Measurements from ENCODE around the gene CCDC149.
"Not testable (repeated sequence)": the region's sequence is repeated elsewhere in the genome, so short reads cannot be mapped to it uniquely, and the experiment has no call there.

The CCDC149 gene

DNA sequence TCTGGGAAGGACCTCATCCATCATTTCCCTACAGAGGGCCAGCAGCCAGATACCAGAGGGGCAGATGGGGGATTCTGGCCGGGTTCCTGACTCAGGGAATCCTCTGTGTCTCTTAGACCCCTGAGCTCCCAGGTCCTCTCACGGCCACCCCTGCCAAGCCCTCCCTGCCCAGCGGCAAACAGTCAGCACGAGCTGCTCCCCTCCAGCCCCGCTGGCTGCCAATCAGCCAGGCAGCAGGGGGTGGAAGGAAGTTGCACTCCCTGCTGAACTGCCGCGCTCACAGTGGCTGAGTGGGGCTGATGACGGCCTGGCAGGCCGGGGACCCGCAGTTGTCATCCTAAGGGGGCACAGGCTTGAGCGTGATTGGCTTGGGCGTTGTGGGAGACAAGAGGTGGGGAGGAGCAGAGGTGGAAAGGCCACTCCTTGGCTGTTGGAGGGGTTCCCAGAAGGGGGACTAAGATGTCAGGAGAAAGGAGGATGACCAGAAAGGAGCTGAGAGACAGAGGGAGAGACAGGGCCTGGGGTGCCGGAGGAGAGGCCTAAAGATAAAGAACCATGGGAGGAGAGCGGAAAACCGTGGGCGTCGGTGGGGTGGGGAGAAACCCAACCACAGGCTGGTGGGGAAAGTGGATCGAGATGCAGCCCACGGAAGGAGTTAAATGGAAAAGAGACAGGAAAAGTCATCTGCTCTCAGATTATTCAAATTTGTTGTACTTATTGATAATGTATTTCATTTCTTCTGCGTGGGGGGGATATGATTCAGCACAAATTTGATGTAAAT, 4.4 kb upstream of the CCDC149 start:
- no peak for DNase-seq (ENCODE audit: low read depth in 3 of 3)

DNA sequence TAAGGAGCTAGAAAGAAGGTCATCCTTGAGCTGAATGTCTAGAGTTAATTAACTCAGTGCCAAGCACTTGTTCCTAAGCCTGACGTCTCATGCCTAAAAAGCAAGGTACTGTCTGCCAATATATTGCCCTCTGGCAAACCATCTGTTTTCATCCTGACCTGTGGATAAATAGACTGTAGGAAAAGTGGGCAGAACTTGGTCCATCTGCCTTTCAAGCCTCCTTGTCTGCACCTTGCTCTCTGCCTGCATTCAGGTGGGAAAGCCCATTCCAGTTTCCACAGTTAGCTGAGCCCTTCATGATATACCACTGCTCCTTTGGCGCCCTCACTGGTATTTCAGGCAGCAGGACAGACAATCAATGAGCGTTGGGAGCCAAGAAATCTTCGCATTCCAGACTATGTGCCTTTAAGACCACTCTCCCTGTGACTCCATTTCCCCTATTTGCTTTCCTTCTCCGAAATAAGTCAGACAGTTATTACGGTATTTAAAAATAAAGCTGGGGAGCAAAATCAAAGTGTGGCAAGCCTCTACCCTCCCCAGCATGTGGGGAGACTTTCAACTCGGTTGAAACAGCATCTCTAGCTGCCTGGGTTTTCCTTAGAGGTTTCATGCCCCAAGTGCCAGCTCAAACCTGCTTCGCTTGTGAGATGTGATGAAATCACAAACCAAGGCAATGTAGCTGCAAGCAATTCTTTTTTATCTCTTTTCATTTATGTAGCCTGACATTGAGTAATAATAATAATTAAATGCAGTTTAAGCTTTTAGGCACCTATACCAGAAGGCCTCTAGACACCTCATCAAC, 2.5 kb upstream of the CCDC149 start:
- DNase-seq (ENCODE audit: low read depth in 3 of 3): no peak

DNA sequence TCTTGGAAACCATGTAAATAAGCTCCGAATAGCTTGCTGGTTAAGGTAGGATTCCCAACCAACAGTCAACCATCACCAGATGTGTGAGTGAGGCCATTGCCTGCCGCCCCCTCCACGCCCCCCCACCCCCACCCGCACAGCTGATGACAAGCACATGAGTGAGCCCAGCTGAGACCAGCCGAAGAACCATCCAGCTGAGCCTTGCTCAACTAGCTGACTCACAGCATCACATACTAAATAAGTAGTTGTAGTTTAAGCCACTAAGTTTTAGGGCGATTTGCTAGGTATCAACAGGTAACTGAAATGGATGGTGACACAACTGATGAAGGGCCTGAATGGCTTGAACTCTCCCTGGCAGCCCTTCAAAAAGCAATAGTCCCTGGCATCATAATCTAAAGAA, 1.6 kb upstream of the CCDC149 start:
- no peak for DNase-seq (ENCODE audit: low read depth in 3 of 3)

DNA sequence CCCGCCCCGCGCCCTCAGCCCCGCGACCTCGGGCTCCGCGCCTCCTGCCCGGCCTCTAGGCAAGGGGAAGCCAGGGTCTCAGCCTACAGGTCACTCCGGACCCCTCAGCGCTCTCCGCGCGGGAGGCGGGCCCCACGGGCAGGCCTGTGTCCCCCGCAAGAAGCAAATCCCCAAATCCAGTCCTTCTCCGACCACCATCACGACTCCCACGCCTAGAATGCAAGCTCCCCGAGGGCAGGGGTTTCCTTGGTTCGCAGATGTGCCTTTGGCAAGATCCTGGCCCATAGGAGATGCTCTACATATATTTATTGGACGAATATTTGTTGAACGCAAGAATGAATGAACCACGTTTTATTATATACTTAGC, 260 bp upstream of the CCDC149 start:
- DNase-seq (ENCODE audit: low read depth in 3 of 3): no peak

DNA sequence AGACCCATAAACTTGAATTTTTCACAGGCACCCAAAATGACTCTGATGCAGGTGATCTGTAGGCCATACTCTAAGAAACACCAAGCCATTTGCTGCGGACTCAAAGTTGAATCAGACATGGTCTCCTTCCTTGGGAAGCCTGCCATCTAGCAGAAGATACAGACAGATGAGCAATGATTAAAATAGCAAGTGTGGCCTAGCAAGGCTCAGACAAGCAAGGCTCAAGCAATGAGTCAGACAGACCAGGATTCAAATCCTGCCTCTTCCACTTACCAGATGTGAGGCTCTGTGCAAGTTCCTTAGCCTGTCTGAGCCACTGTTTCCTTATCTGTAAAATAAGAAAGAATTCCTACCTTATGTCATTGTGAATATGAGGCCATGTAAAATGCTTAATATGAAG, 2.3 kb downstream of the CCDC149 start:
- no peak for DNase-seq (ENCODE audit: low read depth in 3 of 3)

DNA sequence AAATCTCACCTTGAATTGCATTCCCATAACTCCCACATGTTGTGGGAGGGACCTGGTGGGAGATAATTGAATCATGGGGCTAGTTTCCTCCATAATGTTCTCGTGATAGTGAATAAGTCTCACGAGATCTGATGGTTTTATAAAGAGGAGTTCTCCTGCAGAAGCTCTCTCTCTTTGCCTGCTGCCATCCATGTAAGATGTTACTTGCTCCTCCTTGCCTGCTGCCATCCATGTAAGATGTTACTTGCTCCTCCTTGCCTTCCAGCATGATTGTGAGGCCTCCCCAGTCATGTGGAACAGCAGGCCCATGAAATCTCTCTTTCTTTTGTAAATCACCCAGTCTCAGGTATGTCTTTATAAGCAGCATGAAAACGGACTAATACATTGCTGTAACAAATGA, 3.2 kb downstream of the CCDC149 start:
- not testable (repeated sequence) for DNase-seq (ENCODE audit: low read depth in 3 of 3)

DNA sequence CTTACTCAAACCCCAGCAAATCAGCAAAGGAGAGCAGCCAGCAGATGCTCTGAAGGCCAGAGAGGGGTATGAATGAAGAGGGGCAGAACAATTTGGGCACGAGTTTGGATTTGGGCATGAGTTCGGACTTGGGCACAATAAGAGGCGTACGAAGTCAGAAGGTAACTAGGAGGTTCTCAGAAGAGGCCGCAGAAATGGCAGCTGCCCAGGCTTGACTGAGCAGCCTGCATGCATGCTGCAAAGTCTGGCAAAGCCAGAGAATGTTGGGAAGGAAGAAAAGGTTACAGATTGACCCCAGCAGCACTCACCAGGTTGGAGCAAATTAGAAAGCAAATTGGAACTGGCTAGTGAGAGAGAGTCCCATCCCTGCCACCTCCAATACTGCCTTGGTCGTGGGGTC, 15.2 kb downstream of the CCDC149 start:
- no peak for DNase-seq (ENCODE audit: low read depth in 3 of 3)

DNA sequence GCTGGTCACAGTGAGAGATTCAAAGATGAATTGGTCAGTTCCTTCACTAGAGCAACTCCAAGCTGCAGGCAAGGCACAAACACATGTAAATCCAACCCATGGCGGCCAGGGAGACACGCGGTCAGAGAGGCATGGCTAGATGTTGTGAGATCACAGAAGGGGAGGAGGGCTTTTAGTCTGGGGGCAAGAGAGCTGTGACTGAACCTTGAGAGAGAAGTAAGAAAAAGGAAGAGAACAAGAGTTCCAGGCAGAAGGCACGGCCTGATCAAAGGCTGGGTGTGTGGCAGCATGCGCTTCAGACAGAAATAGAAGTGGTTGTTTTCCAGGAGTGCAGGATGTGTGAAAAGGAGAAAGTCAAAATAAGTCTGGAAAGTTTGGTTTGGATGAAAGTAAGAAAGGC, 15.9 kb downstream of the CCDC149 start:
- DNase-seq (ENCODE audit: low read depth in 3 of 3): no peak

DNA sequence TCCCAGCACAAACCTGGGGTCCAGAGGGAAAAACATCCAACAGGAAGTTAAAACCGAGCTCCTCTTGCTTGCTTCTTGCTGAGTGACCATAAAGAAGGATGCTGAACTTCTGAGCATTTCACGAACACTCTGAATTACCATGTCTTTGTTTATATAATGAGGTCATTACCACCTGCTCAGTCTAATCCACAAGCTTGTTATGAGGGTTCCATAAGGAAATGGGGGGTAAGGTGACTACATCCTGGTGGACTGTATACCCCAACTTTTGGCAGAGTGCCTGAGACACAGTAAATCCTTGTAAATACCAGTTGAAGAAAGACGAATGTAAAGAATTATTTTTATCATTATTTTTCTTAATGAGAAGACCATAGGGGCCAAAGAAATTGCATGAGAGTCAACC, 16.8 kb downstream of the CCDC149 start:
- no peak for DNase-seq (ENCODE audit: low read depth in 3 of 3)

DNA sequence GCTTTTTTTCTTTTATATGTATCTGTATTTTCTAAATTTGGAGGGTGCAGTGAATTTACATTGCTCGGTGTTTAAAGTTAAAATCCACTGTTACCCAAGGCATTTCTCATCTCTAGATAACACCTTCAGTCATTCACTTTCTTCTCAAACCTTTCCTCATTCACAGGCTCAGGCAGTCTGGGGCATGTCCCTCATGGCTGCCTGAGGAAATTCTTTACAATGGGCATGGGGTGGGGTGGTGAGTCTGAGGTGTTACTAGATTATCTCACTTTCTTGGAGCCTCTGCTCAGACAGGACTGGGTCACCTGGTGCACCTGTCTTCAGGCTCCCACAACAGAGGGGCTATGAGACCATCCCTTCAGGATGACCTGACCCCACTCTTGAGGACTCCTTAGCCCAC, 17.4 kb downstream of the CCDC149 start:
- DNase-seq (ENCODE audit: low read depth in 3 of 3): no peak

DNA sequence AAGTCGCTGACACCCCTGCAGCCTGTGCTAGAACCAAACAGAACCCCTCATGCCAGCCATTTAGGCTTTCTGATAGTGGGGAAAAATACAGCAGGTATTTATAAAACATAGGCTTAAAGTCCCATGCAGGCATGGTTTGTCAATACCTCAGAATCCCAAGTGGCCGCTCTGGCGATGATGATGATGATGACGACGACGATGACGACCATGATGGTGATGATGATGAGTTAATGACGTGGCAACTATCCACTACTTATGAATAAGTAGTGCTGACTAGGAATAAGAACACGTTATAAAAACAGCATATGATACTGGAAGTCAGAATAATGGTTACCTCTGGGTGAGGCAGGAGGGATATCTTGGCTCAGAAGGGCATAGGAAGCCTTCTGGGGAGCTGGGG, 18.0 kb downstream of the CCDC149 start:
- no peak for DNase-seq (ENCODE audit: low read depth in 3 of 3)

DNA sequence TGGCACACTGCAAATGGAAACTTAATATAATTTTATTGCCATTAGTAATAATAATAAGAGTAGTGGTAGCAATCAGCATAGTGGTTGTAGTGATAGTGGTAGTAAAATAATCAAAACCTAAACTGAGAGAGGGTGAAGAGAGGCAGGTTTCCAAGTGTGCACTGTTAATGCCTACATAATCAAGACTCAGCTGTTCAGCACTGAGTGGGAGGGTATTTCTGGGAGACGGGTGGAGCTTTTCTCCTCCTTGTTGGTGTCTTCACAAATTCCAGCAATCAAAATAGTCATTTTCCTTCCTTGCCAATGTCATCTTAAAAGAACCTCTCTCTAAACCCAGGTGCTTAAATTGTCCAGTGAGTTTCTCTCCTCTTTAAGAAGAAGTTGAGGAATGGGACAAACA, 18.6 kb downstream of the CCDC149 start:
- no peak for DNase-seq (ENCODE audit: low read depth in 3 of 3)

DNA sequence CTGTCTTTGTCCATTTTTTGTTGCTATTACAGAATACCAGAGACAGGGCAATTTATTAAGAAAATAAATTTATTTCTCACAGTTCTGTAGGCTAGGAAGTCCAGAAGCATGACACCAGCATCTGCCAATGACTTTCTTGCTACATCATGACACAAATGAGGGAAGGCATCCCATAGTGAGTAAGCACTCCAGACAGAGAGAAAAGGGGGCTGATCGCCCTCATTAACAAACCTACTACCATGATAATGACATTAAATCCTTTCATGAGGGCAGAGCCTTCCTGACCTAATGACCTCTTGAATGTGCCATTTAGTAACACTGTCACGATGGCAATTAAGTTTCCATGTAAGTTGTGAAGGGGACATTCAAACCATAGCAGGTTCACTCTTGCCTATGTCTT, 20.1 kb downstream of the CCDC149 start:
- DNase-seq (ENCODE audit: low read depth in 3 of 3): no peak

DNA sequence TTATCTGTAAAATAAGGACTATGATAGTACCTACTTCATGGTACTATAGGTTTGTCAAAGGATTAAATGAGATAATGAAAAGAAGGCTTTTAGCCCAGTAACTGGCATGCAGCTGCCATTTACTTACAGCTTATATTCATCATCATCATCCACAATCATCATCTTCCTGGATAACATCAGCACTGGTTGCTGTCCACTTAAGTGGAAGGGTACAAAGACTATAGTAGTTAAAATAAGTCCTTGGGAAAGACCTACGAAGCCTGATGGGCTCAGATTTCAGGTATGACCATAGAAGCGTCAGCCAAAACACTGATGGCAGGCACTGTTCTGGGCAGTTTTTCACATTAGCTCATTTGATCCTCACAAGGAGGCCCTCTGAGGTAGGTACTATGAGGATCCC, 20.6 kb downstream of the CCDC149 start:
- no peak for DNase-seq (ENCODE audit: low read depth in 3 of 3)

DNA sequence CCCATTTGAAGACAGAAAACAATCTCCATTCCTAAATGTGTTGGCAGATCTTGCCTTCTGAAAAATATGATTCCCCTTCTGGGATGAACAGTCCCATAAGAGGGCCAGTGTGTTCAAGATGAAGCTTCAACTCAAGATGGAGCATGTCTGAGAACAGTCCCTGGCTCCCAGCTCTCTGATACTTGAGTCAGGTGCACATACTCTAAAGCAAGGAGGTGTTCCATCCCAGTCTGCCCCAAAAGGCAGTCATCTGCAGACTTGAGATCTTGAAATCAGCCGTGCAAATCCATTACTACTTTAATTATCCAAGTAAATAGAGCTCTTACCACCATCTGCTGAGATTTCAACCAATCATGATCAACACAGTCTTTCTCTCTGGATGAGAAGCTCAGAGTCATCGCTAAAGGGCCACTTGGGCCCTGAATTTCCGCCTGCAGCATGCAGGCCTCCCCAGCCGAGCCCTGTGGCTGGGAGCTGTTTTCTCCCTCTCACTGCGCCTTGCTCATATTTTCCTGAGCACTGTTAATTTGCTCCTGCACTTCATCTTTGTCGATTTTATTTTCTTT, 22.2 kb downstream of the CCDC149 start:
- DNase-seq (ENCODE audit: low read depth in 3 of 3): no peak

DNA sequence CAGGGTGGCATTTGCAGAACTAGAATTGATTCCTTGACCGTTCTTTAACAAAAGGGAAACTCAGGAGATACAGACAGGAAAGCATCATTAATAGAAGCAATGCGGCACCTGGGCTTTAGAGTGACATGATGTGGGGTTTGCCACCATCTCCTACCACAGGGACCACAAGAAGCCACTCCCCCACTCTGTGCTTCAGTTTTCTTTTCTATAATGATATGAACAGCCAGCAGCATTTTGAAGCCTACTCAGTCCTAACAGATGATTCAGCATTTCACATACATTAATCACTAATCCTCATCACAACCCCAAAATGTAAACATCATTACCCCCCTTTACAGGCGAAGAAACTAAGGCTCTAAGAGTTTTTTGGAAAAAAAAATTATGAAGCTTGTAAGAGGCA, 22.9 kb downstream of the CCDC149 start:
- no peak for DNase-seq (ENCODE audit: low read depth in 3 of 3)

DNA sequence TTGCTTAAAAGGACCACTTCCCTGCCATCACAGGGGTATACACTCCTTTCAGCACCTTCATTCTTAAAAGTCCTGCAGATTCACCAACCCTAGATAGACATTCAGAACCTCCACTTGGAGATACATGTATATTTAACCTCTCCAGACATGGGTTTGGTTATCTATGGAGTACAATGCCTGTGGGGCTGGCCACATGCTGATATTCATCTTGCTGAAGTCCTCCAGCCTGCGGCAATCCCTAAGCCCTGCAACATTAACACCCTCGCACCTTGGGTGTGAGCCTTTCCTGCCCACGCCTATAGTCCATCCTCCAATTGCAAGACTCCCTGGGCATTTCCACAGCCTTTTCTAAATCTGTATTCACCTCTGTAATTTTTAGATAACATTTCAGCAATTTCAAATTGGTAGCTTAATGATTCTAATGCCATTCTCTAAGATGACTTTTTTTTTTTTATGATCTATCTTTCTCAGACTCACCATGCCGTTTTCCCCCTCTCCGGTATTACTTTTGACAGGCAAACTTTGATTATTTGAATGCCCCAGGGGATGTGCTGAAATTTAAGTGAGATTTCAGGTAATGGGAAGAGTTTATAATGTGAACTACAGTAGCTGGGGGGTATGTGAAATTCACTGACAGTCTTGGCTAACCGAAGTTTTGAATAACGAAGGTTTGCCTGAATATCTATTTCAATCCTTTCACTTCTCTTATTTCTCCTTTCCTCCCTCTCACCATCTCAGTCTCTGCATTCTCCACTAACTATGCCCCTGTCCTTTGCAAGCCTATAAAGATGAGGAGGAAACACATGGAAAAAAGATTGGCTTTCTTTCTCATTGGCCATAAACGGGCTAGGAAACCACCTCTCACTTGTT, 24.1 kb downstream of the CCDC149 start:
- DNase-seq (ENCODE audit: low read depth in 3 of 3): no peak

DNA sequence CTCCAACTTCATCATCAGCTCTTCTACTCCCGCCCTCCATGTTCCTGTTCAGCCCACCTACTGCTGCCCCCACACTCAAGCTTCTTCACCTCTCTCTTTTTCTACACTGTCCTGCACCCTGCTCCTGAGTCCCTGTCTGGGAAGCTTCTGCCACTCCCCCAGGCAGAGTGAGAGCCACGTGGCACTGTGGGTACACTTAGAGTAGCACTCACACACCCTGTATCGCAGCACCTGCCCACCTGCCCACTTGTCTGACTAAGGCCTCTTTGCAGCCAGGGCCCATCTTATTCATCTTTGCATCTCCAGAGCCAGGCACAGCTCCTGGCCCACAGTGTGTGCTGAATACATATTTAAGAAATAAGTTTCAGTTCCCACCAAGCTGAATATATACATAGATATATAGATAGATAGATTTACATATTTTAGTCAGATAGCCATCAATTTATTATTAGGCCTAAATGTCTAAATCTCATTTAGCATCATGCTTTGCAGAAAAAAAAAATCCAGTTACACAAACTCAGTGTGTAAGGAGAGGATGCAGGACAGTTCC, 24.9 kb downstream of the CCDC149 start:
- no peak for DNase-seq (ENCODE audit: low read depth in 3 of 3)

DNA sequence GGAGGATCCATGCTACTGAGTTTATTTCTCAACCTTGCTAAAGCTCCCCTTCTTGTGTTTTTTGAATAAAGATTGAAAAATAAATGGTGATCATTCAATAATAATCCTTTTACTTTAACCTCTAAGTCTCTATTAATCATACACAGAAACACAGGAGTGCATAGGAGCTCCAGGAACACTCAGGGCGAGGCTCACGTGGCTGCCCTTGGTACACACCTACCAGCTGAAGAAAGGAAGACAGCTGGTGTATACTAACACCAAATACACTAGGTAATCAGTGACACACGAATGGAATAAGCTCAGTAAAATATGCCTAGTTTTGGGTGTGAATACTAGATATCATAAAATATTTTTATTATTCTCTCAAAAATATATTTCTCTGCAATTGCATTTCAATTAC, 26.2 kb downstream of the CCDC149 start:
- DNase-seq (ENCODE audit: low read depth in 3 of 3): no peak

DNA sequence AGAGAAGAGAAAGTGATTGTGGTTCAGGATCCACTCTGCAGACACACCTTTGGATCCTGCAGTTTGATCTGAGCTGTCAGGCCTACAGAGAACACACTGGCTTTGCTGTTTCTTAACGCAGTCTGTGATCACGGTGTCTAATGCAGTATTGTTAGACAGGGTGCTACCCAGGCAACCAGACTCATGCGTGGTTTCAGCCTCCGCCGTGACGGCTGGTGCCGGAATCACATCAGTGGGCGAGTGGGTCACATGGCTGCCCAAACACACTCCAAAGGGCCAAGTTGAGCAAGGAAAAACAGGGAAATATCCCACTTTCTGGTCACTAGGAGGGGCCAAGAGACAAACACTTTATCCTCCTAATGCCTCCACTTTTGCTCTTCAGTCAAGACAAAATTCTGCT, 27.5 kb downstream of the CCDC149 start:
- no peak for DNase-seq (ENCODE audit: low read depth in 3 of 3)

DNA sequence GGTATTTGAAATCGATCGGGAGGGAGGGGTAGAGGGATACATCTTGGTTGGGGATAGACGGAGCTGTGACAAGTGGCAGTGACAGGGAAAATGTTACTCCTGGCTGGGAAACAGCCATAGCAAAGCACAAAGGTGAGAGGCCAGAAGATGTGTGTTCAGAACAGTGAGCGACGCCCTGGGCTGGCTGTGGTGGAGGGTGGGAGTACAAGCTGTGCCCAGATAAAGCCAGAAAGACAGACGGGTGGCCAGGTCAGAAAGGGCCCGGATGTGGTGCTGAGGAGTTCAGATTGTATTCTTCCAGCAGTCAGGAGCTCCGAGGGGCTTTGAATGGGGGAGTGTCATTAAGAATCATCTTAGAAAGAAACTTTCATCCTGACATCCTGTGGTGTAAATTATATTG, 27.9 kb downstream of the CCDC149 start:
- no peak for DNase-seq (ENCODE audit: low read depth in 3 of 3)
